Measurements from ENCODE around the gene CIDEC. TPM values are rescaled to one million over a fixed set of nuclear protein-coding genes. Genes with fewer than 3 reads are reported as not detected.

Gene CIDEC
- total RNA-seq, 1 donor = not detected

DNA sequence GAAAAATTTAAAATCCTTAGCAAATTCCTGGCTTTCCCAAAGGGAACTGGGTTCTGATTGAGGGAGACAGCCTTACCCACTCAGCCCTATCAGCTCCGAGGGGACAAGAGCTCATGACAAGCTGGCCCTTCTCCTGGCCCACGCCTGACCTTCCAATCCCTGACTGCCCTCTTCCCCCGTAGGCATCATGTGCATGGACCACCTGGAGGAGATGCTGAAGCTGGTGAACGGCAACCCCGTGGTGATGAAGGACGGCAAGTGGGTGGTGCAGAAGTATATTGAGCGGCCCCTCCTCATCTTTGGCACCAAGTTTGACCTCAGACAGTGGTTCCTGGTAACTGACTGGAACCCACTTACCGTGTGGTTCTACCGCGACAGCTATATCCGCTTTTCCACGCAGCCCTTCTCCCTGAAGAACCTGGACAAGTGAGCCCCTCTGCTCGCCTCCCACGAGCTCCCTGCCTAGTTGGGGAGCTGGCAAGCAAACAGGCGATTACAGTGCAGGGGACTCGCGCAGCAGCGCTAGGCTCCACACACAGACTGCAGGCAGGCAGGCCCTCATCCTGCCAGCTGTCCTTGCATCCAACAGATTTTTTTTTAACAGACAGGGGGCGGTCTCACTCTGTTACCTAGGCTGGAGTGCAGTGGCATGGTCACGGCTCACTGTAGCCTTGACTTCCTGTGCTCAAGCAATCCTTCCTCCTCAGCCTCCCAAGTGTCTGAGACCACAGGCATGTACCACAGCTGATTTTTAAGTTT is 53.1 kb downstream of the CIDEC start:
- no peak for DNase-seq (ENCODE audit: low read depth)
- TF ChIP-seq, protein P1, sequence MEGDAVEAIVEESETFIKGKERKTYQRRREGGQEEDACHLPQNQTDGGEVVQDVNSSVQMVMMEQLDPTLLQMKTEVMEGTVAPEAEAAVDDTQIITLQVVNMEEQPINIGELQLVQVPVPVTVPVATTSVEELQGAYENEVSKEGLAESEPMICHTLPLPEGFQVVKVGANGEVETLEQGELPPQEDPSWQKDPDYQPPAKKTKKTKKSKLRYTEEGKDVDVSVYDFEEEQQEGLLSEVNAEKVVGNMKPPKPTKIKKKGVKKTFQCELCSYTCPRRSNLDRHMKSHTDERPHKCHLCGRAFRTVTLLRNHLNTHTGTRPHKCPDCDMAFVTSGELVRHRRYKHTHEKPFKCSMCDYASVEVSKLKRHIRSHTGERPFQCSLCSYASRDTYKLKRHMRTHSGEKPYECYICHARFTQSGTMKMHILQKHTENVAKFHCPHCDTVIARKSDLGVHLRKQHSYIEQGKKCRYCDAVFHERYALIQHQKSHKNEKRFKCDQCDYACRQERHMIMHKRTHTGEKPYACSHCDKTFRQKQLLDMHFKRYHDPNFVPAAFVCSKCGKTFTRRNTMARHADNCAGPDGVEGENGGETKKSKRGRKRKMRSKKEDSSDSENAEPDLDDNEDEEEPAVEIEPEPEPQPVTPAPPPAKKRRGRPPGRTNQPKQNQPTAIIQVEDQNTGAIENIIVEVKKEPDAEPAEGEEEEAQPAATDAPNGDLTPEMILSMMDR (IDR thresholded peaks at IDR 0.05; ENCODE audit: insufficient read depth, low read length) = peak; percentile 20
- no peak overlapping the region for H3K4me3 ChIP-seq (ENCODE audit: low read depth, low read length)

DNA sequence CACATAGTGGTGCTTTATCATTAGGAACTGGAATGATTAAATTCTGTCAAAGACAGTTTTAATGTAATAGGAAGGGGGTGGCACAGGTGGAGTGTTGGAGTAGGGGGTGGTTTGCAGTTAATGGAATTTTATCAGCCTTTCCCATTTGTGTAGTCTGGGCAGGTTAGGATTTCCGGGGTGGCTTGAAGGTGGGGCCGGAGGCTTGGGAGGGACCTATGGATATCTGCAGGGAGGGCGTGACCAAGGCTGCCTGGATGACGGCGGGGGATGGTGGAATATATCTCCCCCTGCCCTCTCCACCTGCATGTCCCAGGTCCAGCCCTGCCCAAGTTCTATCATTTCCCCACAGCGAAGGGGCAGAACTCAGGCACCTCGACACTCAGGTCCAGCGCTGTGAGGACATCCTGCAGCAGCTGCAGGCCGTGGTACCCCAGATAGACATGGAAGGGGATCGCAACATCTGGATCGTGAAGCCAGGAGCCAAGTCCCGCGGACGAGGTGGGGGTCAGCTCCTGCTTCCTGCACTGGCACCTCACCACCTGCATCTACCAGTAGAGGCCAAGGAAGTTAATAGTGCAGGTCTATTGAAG is 54.5 kb downstream of the CIDEC start:
- H3K4me3 ChIP-seq (ENCODE audit: low read depth, low read length) = no peak overlapping the region
- TF ChIP-seq, protein P1 (IDR thresholded peaks at IDR 0.05; ENCODE audit: insufficient read depth, low read length) = no peak
- DNase-seq (ENCODE audit: low read depth) = no peak

DNA sequence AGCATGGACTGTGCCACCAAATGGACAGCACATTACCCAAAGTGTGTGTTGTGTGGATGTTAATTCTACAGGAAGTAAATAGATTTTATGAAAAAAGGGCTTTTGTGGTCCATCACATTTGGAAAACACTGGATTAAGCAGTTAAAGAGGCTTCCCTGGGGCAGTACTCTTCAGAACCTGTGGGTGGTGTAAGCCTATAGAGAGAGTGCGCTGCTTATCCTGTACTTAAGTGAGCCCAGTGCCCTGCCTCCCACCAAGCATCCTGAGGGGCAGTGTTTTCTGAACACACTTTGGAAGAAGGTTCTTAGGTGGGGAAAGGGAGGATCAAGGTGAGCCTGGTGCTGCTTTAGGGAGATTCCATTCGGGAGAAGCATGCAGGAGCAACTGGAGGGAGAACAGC is 59.1 kb downstream of the CIDEC start:
- TF ChIP-seq, protein P1 (IDR thresholded peaks at IDR 0.05; ENCODE audit: insufficient read depth, low read length) = peak; percentile 29
- no peak overlapping the region for H3K4me3 ChIP-seq (ENCODE audit: low read depth, low read length)
- no peak for DNase-seq (ENCODE audit: low read depth)

DNA sequence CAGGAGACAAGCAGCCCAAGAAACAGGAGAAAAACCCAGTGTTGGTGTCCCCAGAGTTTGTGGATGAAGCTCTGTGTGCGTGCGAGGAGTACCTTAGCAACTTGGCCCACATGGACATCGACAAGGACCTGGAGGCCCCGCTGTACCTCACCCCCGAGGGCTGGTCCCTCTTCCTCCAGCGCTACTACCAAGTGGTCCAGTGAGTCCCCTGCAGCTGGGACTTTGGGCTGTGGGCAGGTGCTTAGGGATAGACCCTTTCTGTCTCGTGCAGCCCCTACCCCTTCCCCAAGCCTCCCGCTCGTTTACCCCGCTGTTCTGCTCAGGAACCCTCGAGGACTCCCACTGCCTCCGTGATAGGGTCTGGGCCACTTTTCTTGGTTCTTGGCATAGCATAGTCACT is 59.5 kb downstream of the CIDEC start:
- no peak overlapping the region for H3K4me3 ChIP-seq (ENCODE audit: low read depth, low read length)
- DNase-seq (ENCODE audit: low read depth) = no peak
- TF ChIP-seq, protein P1 (IDR thresholded peaks at IDR 0.05; ENCODE audit: insufficient read depth, low read length) = no peak

DNA sequence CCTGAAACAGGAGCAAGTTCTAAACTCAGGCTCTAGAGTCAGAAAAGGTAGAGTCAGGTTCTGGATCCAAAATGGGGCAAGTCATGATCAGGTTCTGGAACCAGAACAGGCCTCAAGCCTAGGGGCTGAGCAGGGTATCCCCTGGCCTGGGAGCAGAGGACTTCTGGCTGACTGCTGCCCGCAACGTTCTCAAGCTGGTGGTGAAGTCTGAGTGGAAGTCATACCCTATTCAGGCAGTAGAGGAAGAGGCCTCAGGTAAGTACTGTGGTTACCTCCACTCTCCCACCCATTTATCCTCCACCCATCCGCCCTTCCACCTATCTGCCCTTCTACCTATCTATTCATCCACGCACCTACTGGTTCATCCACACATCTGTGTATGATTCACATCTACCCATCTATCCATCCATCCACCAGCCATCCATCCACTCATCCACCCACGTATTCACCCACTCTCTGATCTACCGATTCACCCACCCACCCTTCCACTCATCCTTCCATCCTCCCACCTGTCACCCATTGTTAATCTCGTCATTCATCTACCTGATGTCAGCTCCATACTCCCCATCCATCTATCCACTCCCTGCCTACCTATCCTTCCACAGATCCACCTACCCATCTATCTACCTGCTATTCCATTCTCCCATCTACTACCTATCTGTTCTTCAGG is 61.3 kb downstream of the CIDEC start:
- DNase-seq (ENCODE audit: low read depth) = no peak
- TF ChIP-seq, protein P1 (IDR thresholded peaks at IDR 0.05; ENCODE audit: insufficient read depth, low read length) = no peak
- H3K4me3 ChIP-seq (ENCODE audit: low read depth, low read length) = no peak overlapping the region

DNA sequence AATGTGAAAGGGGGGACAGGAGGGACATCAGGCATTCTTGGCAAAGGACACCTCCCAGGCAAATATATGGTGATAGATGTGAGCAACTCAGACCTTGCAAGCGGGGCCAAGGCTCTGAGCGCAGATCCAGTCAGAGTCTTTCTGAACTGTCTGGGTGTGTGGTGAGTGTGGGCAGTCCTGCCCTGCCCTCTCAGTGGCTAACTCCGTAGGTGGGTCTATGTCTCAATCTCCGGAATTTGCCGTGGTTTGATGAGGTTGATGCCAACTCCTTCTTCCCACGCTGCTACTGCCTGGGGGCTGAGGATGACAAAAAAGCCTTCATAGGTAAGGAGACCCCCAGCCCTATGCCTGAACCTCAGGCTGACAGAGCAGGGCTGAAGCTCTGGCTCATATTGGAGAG is 62.6 kb downstream of the CIDEC start:
- TF ChIP-seq, protein P1 (IDR thresholded peaks at IDR 0.05; ENCODE audit: insufficient read depth, low read length) = no peak
- H3K4me3 ChIP-seq (ENCODE audit: low read depth, low read length) = no peak overlapping the region
- DNase-seq (ENCODE audit: low read depth) = no peak

Small RNA genes lying within 50 kb of the gene (small RNA-seq; reads per million reads assigned to genes)
- gene RNU6-882P = not detected

Other genes starting within 250 kb of the CIDEC start
- gene MTMR14, start 230.7 kb downstream of the CIDEC start, total RNA-seq (ENCODE audit: low replicate concordance) = 25.8 and 26.1 TPM in 2 replicates
- gene CPNE9, start 176.4 kb downstream of the CIDEC start, total RNA-seq (ENCODE audit: low replicate concordance) = not detected in 2 replicates
- gene BRPF1, start 148.5 kb downstream of the CIDEC start, total RNA-seq (ENCODE audit: low replicate concordance) = 7.8 and 13.9 TPM in 2 replicates
- gene OGG1, start 130.3 kb downstream of the CIDEC start, total RNA-seq (ENCODE audit: low replicate concordance) = 32.1 and 55.0 TPM in 2 replicates
- 24.5 and 41.5 TPM in 2 replicates for gene CAMK1, start 110.3 kb downstream of the CIDEC start, total RNA-seq (ENCODE audit: low replicate concordance)
- gene TADA3, start 87.8 kb downstream of the CIDEC start, total RNA-seq (ENCODE audit: low replicate concordance) = 73.8 and 74.2 TPM in 2 replicates
- 78.4 and 198 TPM in 2 replicates for gene ARPC4, start 87.2 kb downstream of the CIDEC start, total RNA-seq (ENCODE audit: low replicate concordance)
- gene TTLL3, start 70.0 kb downstream of the CIDEC start, total RNA-seq (ENCODE audit: low replicate concordance) = 34.3 and 40.8 TPM in 2 replicates
- gene RPUSD3, start 36.2 kb downstream of the CIDEC start, total RNA-seq (ENCODE audit: low replicate concordance) = 21.3 and 25.8 TPM in 2 replicates
- 9.8 and 25.8 TPM in 2 replicates for gene JAGN1, start 10.4 kb upstream of the CIDEC start, total RNA-seq (ENCODE audit: low replicate concordance)
- 1.5 and 3.1 TPM in 2 replicates for gene IL17RE, start 22.6 kb upstream of the CIDEC start, total RNA-seq (ENCODE audit: low replicate concordance)
- gene IL17RC, start 36.8 kb upstream of the CIDEC start, total RNA-seq (ENCODE audit: low replicate concordance) = 47.9 and 52.2 TPM in 2 replicates
- gene CRELD1, start 53.6 kb upstream of the CIDEC start, total RNA-seq (ENCODE audit: low replicate concordance) = 7.2 and 13.2 TPM in 2 replicates
- gene PRRT3, start 72.2 kb upstream of the CIDEC start, total RNA-seq (ENCODE audit: low replicate concordance) = 4.2 and 5.5 TPM in 2 replicates
- 17.9 and 59.7 TPM in 2 replicates for gene EMC3, start 106.6 kb upstream of the CIDEC start, total RNA-seq (ENCODE audit: low replicate concordance)
- gene FANCD2, start 146.2 kb upstream of the CIDEC start, total RNA-seq (ENCODE audit: low replicate concordance) = 2.2 and 26.8 TPM in 2 replicates
- gene FANCD2OS, start 228.0 kb upstream of the CIDEC start, total RNA-seq (ENCODE audit: low replicate concordance) = not detected in 2 replicates
- 34.2 and 172 TPM in 2 replicates for gene BRK1, start 235.4 kb upstream of the CIDEC start, total RNA-seq (ENCODE audit: low replicate concordance)